HG02852 (cell line): ENCODE results near the gene AMPD3.
"Not testable (repeated sequence)": the region's sequence is repeated elsewhere in the genome, so short reads cannot be mapped to it uniquely, and the experiment has no call there.

ENCODE experiments used
- ATAC-seq: cut with Tn5 transposase; IDR thresholded peaks from one replicate; pipeline ENCODE4 v1.9.1; 2021; ENCODE audit warnings: mild to moderate bottlenecking, moderate library complexity; ENCODE audit not compliant: unreplicated experiment

The AMPD3 gene

DNA sequence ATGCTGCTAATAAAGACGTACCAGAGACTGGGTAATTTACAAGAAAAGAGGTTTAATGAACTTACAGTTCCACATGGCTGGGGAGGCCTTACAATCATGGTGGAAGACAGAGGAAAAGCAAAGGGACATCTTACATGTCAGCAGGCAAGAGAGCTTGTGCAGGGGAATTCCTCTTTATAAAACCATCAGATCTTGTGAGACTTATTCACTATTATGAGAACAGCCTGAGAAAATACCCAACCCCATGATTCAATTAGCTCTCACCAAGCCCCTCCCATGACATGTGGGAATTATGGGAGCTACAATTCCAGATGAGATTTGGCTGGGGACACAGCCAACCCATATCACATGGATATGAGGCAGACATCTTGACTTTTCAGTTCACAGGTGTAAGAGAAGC, 18.4 kb upstream of the AMPD3 start:
- not testable (repeated sequence) for ATAC-seq

DNA sequence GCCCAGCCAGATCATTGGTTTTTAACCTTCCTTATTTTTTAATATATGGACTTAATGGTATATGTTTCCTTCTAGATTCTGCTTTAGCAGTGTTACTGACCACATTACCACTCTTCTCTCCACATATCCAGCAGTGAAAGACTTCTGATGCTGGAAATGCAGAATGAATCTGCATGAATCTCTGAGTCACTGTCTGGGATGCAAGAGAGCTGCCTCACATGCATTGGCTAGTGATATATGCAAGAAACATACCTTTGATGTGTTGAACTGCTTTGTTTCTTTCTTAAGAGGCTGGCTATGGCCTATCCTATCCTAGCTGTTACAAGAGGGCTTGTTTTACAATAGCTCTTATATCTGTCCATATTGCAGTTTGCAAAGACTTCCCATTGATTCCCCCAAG, 16.6 kb upstream of the AMPD3 start:
- ATAC-seq, result no peak

DNA sequence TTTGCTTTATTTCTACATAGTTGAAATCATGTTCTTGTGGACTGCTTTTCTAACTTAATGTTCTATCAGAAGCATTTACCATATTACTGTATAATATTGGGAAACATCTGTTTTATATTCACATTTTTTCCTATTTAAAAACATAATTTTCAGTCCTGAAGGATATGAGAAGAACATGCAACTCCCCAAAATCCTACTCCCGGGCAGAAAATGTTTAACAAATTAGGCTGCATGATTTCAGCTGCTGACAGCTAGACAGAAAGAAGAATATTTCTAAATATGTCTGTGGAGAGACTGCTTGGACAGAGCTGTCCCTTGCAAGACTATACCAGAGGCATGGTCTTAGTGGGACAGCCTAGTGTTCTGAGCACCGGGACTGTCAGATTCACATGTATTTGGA, 15.7 kb upstream of the AMPD3 start:
- no peak for ATAC-seq

DNA sequence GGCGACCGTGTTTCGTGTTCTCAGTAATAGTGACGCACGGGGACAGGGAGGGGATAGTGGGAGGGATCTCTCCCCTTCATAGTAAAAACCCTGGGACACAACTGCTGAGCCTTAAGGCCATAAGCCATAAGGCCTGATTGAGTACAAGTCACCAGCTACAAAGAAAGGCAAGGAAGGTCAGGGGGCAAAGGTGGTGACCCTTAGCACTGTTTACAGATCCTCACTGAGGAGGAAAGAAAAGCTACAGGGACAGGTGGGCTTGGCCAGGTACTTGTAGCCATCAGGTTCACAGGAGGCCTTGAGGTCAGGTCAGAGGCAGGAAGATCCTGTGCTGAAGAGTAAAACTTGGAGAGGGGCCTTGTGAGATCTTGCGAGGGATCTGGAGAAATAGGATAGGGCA, 15.1 kb upstream of the AMPD3 start:
- ATAC-seq, result no peak

DNA sequence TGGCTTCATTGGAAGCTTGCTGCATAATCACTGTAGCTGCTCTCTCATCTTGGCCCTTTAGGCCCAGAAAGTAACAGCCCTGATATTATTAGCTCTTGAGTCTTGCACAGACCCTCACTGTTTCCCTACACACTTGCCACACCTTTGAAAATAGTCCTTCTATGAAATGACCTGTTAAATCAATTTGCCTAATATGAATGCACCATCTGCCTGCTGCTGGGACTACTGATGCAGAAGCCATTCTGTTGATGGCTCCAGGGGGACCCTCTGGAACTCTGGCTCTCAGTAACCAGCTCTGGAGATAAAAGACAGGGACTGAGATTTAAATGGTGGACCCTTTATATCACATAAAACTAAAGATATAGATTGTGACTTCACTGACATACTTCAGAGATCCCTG, 14.7 kb upstream of the AMPD3 start:
- no peak for ATAC-seq

DNA sequence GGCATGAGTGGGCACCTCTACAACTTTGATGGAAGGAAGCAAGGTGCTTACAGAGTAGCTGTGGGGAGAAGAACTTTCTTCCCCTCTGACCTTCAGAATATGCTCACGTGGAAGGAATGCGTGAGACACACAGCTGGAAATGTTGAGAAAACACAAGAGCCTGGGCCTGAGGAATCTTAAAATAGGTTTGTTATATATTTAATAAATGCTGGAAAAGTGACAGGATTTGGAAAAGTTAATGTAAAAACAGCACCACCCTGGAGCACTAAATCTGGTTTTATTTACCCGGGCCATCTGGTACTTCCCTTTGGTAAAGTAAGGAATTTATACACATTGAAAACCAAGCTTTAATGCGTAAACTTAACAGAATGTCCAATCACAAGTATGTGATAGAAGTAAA, 14.0 kb upstream of the AMPD3 start:
- ATAC-seq, result no peak

DNA sequence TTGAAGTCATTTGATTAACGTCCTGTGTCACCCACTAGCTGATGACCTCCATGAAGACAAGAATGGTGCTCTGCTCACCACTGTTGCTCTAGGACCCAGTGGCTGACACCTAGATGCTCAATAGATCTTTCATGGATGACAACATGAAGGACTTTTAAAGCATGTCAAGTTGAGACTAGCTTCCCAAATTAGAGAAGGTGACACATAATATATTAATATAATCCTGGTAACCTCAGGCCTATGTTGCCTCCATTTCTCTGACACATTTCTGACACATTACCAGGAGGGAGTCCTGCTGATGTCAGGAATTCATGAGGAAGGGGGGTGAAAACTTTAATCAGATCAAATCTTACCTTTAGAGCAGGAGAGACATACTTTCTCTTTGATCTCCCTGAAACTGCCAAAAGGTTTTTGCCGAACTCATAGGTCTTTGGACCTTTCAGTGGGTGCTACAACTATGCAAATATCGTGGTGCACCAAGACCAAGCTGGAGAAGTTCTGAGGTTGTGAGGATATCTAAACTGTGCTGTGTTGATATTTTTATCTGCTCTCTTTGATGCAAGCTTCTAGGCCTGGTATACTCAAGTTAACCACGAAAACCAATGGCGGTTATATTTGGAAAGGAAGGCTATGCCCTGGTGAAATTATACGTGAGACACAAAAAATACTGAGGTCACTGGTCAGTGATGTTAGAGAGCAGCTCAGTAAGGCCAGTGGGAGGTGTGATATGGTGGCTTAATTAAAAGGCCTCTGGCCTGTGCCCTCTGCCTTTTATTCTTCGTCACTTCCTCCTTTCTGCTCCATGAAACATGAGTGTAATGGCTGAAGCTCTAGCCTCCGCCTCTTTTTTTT, 13.2 kb upstream of the AMPD3 start:
- ATAC-seq, result peak; percentile 95

DNA sequence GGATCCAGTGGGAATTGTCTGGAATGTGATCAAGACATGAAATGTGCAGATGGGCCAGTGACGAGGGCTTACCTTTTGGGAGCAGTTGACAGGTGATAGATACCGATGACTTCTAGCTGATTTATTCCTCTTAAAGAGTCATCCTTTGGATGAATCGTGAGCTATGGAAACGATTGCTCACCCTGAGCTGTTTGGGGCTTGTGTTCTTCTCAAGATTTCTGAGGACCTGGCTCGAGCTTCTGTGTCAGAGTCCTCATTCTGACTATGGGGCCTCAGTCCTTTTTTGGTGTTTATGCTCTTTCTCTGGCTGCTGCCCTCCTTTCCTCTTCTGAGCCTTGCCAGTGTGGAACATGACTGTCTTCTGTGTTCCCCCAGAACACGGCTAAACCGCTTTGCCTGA, 11.9 kb upstream of the AMPD3 start:
- no peak for ATAC-seq

DNA sequence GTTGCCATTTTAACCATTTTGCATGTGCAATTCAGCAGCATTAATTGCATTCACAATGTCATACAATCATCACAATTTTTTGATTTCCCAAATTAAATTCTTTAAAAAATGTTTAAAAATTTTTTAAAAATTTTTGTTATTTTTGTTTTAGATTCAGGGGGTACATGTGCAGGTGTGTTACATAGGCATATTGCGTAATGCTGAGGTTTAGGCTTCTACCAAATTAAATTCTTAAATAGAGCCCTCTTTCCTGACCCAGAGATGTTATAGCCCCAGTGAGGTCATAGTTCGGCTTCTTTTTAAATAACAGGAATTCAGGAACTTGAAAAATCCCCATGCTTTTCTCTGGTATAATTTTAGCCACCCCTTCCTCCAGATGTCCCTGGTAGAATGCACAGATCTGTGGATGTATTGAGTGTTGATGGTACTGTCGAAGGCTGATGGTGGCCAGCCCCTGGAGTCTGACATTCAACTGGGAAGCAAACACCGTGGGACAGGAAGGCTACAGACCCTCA, 11.3 kb upstream of the AMPD3 start:
- no peak for ATAC-seq

DNA sequence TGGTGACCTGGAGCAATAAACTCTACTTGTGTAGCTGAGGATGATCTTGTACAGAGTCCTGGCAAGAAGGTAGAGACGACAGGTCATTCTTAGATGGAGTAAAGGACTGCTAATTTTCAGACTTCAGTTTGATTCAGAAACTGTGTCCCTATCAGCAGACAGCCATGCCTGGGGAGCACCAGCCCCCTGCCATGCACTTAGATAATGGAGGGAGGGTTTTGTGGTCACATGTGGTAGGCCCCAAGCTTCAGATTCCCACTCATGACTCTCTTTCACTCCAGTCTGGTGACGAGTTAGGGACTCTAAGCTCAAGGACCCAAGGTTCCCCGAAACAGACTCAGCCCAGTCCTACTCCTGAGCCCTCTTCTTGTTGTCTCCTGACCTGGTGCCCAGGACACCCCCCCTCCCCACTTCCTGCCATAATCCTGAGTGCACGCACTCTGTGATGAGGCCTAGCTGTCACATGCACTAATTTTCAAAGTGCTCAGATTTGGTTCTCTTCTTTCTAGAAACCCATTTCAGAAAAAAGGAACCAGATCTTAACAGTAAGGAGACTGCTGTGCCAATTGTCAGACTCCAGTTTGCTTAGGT, 10.2 kb upstream of the AMPD3 start:
- ATAC-seq, result no peak

DNA sequence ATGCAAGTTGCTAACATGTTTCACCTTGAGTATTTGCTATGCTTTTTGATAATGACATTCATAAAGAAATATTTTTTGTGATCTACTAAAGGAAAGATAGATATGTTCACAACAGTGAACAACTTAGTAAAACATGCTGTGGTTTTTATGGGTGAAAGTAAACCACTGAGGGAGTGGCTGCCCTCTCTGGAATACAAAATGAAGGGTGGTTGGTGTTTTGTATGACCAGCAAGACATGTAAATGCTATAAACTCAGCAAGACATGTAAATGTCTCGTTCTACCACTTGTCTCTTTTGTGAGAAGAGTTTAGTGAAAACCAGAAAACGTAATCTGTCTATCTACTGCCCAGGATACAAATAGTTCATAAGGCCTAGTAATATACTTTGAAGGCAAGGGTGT, 7.6 kb upstream of the AMPD3 start:
- no peak for ATAC-seq

DNA sequence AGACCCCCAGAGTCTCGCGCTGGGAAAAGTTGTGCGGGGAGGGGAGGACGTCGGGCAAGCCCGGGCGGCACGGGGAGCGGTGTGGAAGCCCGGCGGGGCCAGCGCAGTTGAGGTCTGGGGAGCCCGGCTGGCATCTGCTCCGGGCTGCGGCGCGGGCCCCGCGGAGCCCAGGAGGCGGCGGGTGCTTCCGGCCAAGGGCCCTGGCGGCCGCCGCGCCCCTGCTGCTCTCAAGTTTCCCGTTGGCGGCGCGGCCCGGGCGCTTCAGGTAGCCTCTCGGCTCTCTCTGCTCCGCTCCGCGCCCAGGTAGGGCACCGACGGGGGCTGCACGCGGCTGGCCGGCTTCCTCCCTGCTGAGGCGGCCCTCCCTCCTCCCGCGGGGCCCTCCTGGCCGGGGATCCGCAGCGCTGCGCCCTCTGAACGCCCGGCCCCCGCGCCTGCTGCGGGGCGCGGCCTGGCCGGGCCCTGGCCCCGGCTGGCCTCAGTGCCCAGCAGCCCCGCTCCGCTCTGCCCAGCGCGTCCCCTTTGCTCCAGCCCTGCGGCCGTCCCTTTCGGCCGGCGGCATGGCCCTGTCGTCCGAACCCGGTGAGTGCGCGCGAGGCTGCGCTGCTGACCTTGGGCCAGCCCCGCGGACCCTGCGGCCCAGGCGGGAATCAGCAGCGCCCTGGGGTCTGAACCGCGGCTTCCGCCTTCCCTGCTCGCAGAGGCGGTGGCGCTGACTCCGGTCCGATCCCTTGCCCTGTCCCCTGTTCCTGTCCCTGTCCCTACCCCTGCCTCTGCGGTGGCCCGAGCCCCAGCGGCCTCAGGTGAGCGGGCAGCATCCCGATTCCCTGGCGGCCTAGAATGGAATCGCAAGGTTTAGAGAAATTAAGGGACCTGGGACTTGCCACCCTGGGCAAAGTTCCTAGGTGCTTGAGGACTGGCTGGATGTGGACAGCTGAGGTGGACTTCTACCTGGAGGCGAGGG, 4.3 kb upstream of the AMPD3 start:
- no peak for ATAC-seq

DNA sequence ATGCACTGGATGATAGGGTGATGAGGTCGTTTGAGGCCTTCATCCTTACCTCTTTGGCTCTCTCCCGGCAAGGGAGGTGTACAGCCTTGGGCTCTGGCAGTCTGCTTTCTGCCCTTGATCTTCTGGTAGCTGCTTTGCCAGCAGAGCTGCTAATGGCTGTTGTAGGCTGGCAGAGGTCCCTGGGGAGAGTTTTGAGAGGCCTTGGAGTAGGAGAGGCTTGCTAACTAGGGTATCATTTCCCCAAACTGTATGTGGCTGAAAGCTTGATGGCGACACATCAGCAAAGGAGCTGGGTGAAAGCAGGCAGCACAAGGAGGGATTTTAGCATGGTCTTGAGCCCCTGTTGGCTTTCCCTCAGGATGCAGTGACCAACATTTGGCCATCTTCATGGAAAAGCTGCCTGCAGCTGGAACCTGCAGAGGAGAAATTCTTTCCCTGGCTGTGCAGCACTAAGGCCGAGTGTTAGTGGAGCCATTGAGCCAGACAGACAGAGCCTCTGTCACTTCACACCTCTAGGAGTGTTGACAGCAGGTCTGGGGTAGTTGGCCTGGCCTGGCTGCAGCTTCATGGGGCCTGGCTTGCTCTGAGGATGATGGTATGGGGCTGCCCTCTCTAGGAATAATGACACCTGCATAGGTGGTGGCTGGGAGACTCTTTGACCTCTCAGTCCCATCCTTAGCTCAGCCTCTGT, 3.5 kb upstream of the AMPD3 start:
- no peak for ATAC-seq

DNA sequence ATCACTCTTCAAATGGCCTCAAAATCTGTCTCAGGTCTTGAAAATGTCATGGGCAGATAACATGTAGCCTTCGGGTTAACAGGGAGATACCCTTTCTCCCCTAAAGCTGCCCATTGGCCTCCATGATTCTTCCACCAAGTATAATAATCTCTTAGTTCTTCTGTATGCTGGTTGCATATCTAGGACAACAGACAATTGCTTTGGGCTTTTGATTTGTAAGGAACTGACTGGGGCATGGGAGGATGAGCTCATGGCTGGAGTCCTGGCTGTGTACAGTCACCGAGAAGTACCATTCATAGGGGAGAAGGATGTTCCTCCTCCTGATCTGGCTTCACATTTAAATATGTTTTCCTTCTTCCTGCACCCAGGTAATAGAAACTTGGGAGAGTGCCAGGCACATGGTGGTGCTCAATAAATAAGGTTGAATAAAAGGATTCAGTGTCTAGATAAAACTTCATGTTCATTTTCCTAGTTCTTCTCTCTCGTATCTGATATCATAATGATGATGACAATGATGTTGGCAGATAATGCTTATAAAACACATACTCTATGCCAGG, 2.8 kb upstream of the AMPD3 start:
- no peak for ATAC-seq

DNA sequence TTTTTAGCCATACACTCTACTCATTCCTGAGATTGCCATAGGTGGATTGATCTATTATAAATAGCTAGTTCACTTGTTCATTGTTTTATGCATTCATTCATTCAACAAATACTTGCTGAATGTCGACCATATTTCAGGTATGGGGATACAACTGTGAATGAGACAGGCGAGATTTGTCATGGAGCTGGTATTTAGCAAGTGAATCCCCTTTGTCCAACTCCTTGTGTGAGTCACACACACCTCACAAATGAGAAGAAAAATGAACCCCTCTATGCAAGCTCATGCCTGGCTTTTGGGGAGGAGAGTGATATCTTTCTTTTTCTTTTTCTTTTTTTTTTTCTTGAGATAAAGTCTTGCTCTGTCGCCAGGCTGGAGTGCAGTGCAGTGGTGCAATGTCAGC, 1.8 kb upstream of the AMPD3 start:
- no peak for ATAC-seq

DNA sequence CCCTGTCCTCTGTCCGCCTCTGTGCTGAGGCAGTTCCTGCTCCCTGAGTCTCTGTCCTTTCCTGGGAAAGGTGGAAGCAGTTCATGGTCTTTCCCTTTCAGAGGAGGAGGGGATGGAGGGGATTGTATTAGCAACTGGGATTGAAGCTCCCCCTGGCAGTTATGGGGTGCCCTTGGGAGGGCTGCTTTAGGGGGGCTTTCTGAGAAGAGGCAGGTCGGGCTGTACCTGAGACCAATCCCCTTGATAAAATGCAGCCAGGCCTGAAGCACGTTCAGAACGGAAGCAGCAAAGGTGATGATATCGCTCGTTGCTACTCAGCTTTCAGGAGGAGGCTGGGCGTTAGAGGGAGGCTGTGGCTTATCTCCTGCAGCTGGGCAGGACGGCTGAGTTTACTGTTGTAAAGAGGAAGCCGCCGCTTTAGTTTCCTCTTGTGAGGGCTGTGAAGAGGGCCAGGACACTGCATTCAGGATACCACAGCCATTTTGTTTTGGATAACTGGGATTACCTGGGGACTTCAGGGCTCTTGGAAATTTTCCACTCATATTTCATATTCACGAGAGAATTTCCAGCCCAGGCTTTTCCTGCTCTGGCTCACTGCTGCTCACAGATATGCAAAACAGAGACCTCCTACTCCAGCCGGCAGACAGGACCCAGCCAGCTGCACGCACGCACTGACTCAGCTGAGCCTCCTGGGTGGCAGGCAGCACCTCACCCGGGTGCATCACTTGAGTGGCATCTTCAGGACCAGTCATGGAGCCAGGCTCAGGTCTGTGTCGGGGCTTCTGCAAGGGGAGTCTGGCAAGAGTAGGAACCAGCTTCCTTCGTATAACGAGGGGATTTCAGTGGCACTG, 798 bp downstream of the AMPD3 start:
- ATAC-seq, result peak; percentile 52

DNA sequence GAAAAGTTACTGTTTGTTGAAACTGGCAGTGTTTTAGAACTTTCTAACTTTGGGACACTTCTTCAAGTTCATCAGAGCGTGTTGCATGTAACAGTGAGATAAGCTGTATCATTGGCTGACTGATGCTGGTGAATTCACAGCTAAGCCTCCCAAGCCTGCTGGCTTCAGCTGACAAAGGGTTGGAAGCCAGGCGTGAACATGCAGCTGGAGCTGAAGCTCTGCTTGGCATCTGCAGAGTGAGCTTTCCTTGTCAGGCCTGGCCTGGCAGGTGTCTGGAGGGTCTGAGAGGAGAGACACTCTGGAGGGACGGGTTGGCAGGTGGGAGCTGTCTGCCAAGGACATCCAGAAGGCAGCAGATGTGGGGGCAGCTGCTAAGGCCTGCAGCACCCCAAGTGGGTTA, 1.5 kb downstream of the AMPD3 start:
- no peak for ATAC-seq

DNA sequence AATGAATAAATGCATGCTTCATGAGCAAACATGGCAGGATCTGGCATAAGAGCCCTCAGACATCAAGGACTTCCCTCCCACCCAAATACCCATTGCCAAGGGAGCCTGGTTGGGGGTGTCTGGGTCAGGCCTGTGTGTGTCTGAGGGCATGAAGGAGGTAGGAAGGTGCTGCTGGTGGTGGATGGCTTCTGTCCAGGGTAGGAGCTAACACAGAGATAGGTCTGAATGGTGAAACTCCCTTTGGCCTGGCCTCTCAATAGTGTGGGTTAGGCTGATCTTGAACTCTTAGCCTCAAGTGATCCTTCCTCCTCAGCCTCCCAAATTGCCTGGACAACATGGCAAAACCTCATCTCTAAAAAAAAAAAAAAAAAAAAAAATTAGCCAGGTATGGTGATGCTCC, 2.8 kb downstream of the AMPD3 start:
- no peak for ATAC-seq
